Caco-2 (cell line): Measurements from ENCODE around the gene ELL. TPM values are rescaled to one million over a fixed set of nuclear protein-coding genes. Genes with fewer than 3 reads are reported as not detected.

ENCODE experiments used
- BruUV-seq: library from RNA; stranded (reverse); fragments of 400-500 nt; replicated peaks from 2 replicates; lab custom pipeline; 2021; lab: Mats Ljungman, UMichigan
- CTCF ChIA-PET: fragments of 300-600 bp; sonication (Branson Sonifier 250); formaldehyde crosslinking; loops from one replicate; lab custom pipeline; 2022; ENCODE audit warnings: antibody characterized with exemption; lab: Charles Lee
- POLR2A ChIA-PET: fragments of 300-600 bp; sonication (Branson Sonifier 250); formaldehyde crosslinking; loops from one replicate; lab custom pipeline; 2022; ENCODE audit warnings: antibody characterized with exemption; lab: Charles Lee
- DNase-seq, 2 experiments: peaks; one replicate each; pipeline versions ENCODE4 v3.0.0 to v3.0.0-alpha.2; 2020 to 2022
- H3K27me3 ChIP-seq: replicated peaks from 2 replicates; pipeline ENCODE4 v1.6.0; 2011; ENCODE audit warnings: low read length; ENCODE audit not compliant: control insufficient read depth, insufficient read depth
- H3K36me3 ChIP-seq: 2 replicates; pipeline ENCODE4 v1.5.1; 2011; ENCODE audit warnings: low read length; ENCODE audit not compliant: control insufficient read depth, insufficient read depth
- H3K4me1 ChIP-seq: fragments of 250-450 bp; sonication (Bioruptor Pico); 2 replicates; pipeline ENCODE4 v1.5.1; 2020; ENCODE audit warnings: mild to moderate bottlenecking
- H3K4me3 ChIP-seq: 2 replicates; pipeline ENCODE4 v1.5.1; 2011; ENCODE audit warnings: low read depth, mild to moderate bottlenecking, control low read depth, low read length
- H3K9me3 ChIP-seq: fragments of 250-450 bp; sonication (Bioruptor Pico); 2 replicates; pipeline ENCODE4 v1.5.1; 2020; ENCODE audit warnings: mild to moderate bottlenecking, moderate library complexity
- H3K27ac Mint-ChIP-seq: one replicate; pipeline ENCODE4 v1.8.0; 2022; ENCODE audit warnings: mixed read lengths; ENCODE audit not compliant: unreplicated experiment
- H3K27me3 Mint-ChIP-seq: one replicate; pipeline ENCODE4 v1.8.0; 2022; ENCODE audit warnings: mixed read lengths; ENCODE audit not compliant: insufficient read depth, unreplicated experiment
- H3K36me3 Mint-ChIP-seq: one replicate; pipeline ENCODE4 v1.8.0; 2022; ENCODE audit warnings: mild to moderate bottlenecking, mixed read lengths; ENCODE audit not compliant: insufficient read depth, unreplicated experiment
- H3K4me1 Mint-ChIP-seq: one replicate; pipeline ENCODE4 v1.8.0; 2022; ENCODE audit warnings: low read depth, mixed read lengths; ENCODE audit not compliant: unreplicated experiment
- H3K4me3 Mint-ChIP-seq: one replicate; pipeline ENCODE4 v1.8.0; 2022; ENCODE audit warnings: mild to moderate bottlenecking, moderate library complexity, mixed read lengths; ENCODE audit not compliant: unreplicated experiment
- H3K9me3 Mint-ChIP-seq: one replicate; pipeline ENCODE4 v1.8.0; 2022; ENCODE audit warnings: mixed read lengths; ENCODE audit not compliant: unreplicated experiment
- intact Hi-C: fragments of 100-400 bp; cut with micrococcal nuclease; formaldehyde crosslinking; loops from one replicate; pipeline ENCODE4 v1.10.0; 2022; ENCODE audit not compliant: unreplicated experiment
- total RNA-seq: library from RNA; stranded (reverse); gene quantifications from 2 replicates; pipeline ENCODE4 v1.2.3, GENCODE V29; 2022
- TF ChIP-seq, protein P1 (sequence below), 2 experiments: fragments of 200-600 bp in 1 of 2; IDR thresholded peaks; 1 replicate in 1 of 2; 2 replicates in 1 of 2; pipeline versions ENCODE4 v1.5.1 to v1.8.0; 2011 to 2022; ENCODE audit warnings: antibody characterized with exemption in 1 of 2, control low read depth in 1 of 2, inconsistent platforms in 1 of 2, low read depth in 1 of 2, low read length in 1 of 2, mild to moderate bottlenecking in 1 of 2, moderate library complexity in 1 of 2; ENCODE audit not compliant: insufficient read depth in 1 of 2, severe bottlenecking in 1 of 2, unreplicated experiment in 1 of 2

ELL gene
- total RNA-seq, 1 experiment from 2014 or later: 12.1 TPM

DNA sequence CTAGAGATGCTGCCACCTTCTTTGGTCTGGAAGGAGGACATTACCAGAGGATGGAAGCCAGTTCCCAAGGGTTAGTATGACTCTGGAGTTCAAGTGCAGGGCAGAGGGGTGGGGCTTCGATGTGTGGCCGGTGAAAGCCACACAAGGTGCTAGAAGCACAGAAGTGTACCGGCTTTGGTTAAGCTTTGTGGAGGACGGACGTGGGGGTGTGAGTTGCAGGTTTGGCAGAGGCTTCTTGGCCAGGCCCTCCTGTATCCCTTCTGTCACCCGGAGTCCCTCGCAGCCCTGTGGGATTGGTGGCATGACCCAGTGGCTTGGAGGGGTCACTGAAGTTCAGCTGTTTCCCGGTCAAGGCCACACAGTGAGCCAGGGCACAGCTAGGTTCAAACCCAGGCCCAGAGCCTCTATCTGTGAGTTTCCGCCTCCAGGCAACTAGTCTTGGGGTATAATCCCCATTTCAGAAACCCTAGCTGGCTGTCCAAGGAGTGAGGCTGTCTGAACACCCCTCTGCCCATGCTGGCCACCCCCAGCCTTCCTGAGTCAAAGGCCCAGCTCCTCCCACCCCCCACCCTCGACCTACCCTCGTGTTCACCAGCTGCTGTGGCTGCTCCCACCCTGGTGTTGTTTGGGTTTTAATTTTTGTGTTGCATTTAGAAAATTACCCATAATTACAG is 107.2 kb downstream of the ELL start:
- peaks cover 21% of the 10 kb centered on the region for H3K4me1 ChIP-seq
- Mint-ChIP-seq H3K4me3 (no peak overlapping the region), H3K27ac (no peak overlapping the region), H3K36me3 (peaks cover 12% of the 10 kb centered on the region), H3K27me3 (no peaks in the 10 kb centered on the region), H3K4me1 (peaks cover 6% of the 10 kb centered on the region), H3K9me3 (no peaks in the 10 kb centered on the region)
- ChIA-PET POLR2A (interaction anchor here (0.5 to 1.3 kb wide), 3 partner anchors 29 to 140 kb away, joined by 3 to 14 read pairs (median 3); partner anchors contain the start of genes GDF15, IQCN and JUND), CTCF (interaction anchor here (0.6 to 1.3 kb wide), 3 partner anchors 13 to 86 kb away, joined by 3 to 11 read pairs (median 5); partner anchors contain the start of gene GDF15)
- TF ChIP-seq, protein P1, sequence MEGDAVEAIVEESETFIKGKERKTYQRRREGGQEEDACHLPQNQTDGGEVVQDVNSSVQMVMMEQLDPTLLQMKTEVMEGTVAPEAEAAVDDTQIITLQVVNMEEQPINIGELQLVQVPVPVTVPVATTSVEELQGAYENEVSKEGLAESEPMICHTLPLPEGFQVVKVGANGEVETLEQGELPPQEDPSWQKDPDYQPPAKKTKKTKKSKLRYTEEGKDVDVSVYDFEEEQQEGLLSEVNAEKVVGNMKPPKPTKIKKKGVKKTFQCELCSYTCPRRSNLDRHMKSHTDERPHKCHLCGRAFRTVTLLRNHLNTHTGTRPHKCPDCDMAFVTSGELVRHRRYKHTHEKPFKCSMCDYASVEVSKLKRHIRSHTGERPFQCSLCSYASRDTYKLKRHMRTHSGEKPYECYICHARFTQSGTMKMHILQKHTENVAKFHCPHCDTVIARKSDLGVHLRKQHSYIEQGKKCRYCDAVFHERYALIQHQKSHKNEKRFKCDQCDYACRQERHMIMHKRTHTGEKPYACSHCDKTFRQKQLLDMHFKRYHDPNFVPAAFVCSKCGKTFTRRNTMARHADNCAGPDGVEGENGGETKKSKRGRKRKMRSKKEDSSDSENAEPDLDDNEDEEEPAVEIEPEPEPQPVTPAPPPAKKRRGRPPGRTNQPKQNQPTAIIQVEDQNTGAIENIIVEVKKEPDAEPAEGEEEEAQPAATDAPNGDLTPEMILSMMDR (IDR thresholded peaks at IDR 0.05; ENCODE audit: insufficient read depth in 1 of 2, low read depth in 1 of 2, low read length in 1 of 2, severe bottlenecking in 1 of 2, unreplicated experiment in 1 of 2): no peak
- intact Hi-C loops: no loop called here
- DNase-seq: no peak
- no peaks in the 10 kb centered on the region for H3K9me3 ChIP-seq
- BruUV-seq: no TSS peak
- no peaks in the 10 kb centered on the region for H3K36me3 ChIP-seq
- no peak overlapping the region for H3K4me3 ChIP-seq
- H3K27me3 ChIP-seq: no peaks in the 10 kb centered on the region

DNA sequence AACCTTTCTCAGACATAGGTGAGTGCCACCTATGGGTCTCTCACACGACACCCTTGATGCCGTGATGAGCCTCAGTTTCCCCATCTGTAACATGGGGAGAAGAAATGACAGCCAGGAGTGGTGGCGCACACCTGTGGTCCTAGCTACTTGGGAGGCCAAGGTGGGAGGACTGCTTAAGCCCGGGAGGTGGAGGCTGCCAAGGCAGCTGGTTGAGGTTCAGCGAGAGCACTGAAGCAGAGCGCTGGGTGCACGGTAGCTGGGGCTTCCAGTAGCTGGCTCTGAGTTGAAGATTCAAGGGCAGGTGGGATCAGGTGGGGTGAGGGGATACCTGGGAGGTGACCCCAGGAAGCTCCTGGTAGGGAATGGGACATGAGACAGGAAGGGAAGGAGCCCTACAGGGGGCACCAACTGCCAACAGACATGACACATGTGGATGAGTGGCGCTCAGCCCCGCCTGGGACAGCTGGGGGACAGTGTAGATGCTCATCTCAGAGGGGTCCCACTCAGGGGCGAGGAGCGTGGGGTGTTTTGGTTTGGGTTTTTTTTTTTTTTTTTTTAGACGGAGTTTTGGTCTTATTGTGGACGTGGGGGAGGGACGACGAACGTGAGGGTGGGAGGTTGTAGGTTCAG is 109.1 kb downstream of the ELL start:
- Histone ChIP-seq H3K36me3 (no peaks in the 10 kb centered on the region), H3K4me3 (no peak overlapping the region), H3K9me3 (no peaks in the 10 kb centered on the region), H3K27me3 (no peaks in the 10 kb centered on the region), H3K4me1 (peaks cover 8% of the 10 kb centered on the region; the same call in 1 of the 2 replicates)
- peaks cover 12% of the 10 kb centered on the region for H3K36me3 Mint-ChIP-seq
- intact Hi-C loops: no loop called here
- DNase-seq: no peak
- no peak overlapping the region for H3K4me3 Mint-ChIP-seq
- TF ChIP-seq, protein P1 (IDR thresholded peaks at IDR 0.05; ENCODE audit: insufficient read depth in 1 of 2, low read depth in 1 of 2, low read length in 1 of 2, severe bottlenecking in 1 of 2, unreplicated experiment in 1 of 2): no peak
- ChIA-PET POLR2A (interaction anchor here (0.5 kb wide), 1 partner anchor 629 kb away, joined by 4 read pairs; no protein-coding TSS in a partner anchor), CTCF (interaction anchor here (0.6 to 2.5 kb wide), 3 partner anchors 25 to 63 kb away, joined by 3 to 14 read pairs (median 3); partner anchors contain the start of gene GDF15)
- H3K27me3 Mint-ChIP-seq: no peaks in the 10 kb centered on the region
- no TSS peak for BruUV-seq
- H3K9me3 Mint-ChIP-seq: no peaks in the 10 kb centered on the region
- H3K4me1 Mint-ChIP-seq: peaks cover 6% of the 10 kb centered on the region
- no peak overlapping the region for H3K27ac Mint-ChIP-seq

DNA sequence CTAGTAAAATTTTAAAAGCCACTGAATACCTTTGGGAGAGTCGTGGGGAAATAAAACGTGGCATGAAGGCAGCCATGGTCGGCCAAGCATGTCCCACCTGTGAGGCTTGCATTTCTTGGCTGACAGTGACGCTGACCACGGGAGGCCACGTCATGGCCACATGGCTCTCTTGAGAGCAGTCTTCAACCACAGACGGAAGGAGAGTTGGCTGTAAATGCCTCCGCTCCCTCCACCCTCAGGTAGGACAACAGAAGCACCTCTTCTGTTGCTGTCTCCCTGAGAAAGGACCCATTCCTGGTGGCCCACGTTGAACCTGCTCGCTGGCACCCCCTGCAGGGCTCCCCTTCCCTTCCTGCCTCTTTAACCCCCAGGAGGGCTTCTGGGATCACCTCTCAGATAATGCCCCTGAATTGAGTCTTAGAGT is 113.8 kb downstream of the ELL start:
- TF ChIP-seq, protein P1 (IDR thresholded peaks at IDR 0.05; ENCODE audit: insufficient read depth in 1 of 2, low read depth in 1 of 2, low read length in 1 of 2, severe bottlenecking in 1 of 2, unreplicated experiment in 1 of 2): peak; percentile 59 to 63
- no peak overlapping the region for H3K27ac Mint-ChIP-seq
- no TSS peak for BruUV-seq
- no peaks in the 10 kb centered on the region for H3K36me3 Mint-ChIP-seq
- Histone ChIP-seq H3K4me3 (no peak overlapping the region), H3K36me3 (no peaks in the 10 kb centered on the region), H3K4me1 (peaks cover 2% of the 10 kb centered on the region), H3K9me3 (no peaks in the 10 kb centered on the region), H3K27me3 (no peaks in the 10 kb centered on the region)
- H3K9me3 Mint-ChIP-seq: no peaks in the 10 kb centered on the region
- DNase-seq: peak in 1 of 2 experiments; percentile 63
- H3K4me3 Mint-ChIP-seq: no peak overlapping the region
- peaks cover 11% of the 10 kb centered on the region for H3K4me1 Mint-ChIP-seq
- POLR2A ChIA-PET: no interaction called here
- CTCF ChIA-PET: no interaction called here
- H3K27me3 Mint-ChIP-seq: no peaks in the 10 kb centered on the region
- intact Hi-C loops: no loop called here
